GM18951 (cell line): ENCODE data around the gene LRP2.

Experiments used
- POLR2A ChIP-seq: IDR thresholded peaks from 4 replicates; pipeline ENCODE4 v1.6.1; 2011; ENCODE audit warnings: mild to moderate bottlenecking; ENCODE audit not compliant: insufficient read length, insufficient read depth; ENCODE audit errors: extremely low read depth
- in situ Hi-C: fragments of 300-500 bp; cut with MboI; formaldehyde crosslinking; loops from one replicate; pipeline ENCODE4 v1.12.0; 2022; ENCODE audit warnings: low sequenced_read_pairs, mixed read lengths, inconsistent platforms; ENCODE audit not compliant: unreplicated experiment

LRP2 gene

DNA sequence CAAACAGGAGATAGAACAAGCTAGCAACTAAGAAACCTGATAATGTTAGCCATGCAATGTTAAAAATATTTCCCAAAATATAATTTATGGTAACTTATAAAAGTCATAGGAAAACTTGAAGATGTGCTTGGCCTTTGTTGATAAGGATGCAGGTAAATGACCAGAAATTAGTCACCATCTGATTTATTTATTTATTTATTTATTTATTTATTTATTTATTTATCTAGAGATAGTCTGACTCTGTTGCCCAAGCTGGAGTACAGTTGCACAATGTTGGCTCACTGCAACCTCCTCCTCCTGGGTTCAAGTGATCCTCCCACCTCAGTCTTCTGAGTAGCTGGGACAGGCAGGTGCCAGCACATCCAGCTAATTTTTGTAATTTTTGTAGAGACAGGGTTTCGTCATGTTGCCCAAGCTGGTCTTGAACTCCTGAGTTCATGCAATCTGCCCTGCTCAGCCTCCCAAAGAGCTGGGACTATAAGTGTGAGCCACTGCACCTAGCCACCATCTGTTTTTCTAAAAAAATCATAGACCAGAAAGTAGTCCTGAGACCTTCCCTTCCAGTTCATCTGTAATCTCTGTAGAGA is 183.4 kb downstream of the LRP2 start:
- in situ Hi-C loops, result no loop called here
- no peak for TF ChIP-seq POLR2A

- TF ChIP-seq POLR2A, result no peak
- in situ Hi-C loops, result no loop called here
Observed at GRCh38 chr2:169178364-169178763, 184.0 kb downstream of the LRP2 start.

DNA sequence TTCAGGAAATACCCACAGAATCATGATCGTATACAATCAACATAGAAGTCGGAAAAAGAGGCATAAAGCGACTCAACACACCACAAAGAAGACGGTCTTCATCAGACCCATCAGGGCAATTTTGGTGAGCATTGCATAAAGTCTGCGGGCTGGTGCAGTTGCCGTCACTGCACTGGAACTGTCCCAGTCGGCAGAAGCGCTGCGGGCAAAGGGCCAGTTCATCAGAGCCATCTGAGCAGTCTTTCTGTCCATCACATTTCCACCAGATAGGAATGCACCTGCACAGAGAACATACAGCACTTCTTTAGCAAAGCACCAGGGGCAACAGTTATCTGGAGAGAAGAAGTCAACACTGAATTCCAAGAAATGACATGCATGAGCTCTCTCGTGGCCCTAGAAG is 187.2 kb downstream of the LRP2 start:
- in situ Hi-C loops, result no loop called here
- no peak for TF ChIP-seq POLR2A

GRCh38 chr2:169173876-169174275 is 188.5 kb downstream of the LRP2 start:
- in situ Hi-C loops, result no loop called here
- no peak for TF ChIP-seq POLR2A

- in situ Hi-C loops, result no loop called here
- TF ChIP-seq POLR2A, result no peak
Observed at GRCh38 chr2:169172914-169173313, 189.4 kb downstream of the LRP2 start.

DNA sequence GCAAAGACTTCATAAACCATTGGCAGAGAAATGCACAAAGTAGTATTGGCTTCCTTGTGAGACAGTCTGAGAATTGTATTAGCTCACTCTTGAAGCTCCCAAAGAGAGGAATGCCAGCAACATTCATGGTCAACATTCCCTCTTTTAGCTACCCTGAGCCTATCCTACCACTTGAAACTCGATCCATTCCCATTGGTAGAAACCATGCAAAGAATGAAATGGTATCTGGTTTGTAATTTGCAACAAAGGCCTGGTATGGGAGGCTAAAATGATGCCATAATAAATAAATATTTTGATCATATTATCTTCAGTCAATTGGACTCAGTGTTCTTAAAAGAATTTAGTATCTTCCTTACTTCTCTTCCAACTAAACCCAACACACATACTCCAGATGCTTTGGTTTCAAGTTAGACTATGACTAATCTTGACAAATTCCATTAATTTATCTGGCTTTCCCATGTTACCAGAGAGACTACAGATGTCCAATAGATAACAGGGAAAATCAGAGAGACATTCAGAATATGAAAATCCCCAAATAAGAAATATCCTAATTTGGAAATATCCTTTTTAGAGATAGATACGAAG is 190.1 kb downstream of the LRP2 start:
- in situ Hi-C loops, result no loop called here
- no peak for TF ChIP-seq POLR2A

DNA sequence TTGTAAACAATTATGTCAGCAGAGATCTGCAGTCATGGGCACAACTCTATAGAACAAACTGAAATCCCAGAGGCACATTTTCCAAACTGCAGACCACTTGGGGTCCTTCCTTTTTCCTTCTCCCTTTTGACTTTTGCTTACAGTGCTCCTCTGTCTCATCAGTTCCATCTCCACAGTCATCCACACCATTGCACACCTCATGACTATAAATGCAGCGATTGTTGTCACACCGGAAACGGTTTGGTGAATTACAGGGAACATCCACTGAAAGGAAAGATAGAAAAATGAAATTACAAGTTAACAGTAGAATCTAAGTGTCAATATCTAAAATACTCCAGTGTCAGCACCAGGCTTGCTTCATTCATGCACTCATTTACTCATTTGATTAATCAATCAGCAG is 196.5 kb downstream of the LRP2 start:
- no peak for TF ChIP-seq POLR2A
- in situ Hi-C loops, result no loop called here

GRCh38 chr2:169164311-169164710 is 198.0 kb downstream of the LRP2 start:
- in situ Hi-C loops, result no loop called here
- TF ChIP-seq POLR2A, result no peak

DNA sequence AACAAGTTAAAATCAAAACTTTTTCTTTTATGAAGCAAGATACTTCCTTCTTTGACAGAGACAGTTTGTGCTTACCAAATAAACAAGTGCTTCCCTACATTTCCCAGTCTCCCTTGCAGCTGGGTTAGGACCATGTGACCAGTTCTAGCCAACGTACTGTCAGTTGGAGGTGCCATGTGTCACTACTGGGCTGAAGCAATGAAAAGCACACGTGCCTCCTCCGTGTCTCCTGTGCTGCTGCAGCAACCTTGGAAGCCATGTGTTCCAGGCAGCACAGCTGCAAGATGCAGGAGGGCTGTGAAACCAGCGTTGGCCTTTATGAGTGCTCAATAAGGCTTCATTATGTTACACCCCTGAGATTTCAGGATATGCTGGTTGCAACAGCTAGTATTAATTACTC is 199.7 kb downstream of the LRP2 start:
- no peak for TF ChIP-seq POLR2A
- in situ Hi-C loops, result no loop called here

- TF ChIP-seq POLR2A, result no peak
Observed at GRCh38 chr2:169160926-169161481, 201.3 kb downstream of the LRP2 start.

DNA sequence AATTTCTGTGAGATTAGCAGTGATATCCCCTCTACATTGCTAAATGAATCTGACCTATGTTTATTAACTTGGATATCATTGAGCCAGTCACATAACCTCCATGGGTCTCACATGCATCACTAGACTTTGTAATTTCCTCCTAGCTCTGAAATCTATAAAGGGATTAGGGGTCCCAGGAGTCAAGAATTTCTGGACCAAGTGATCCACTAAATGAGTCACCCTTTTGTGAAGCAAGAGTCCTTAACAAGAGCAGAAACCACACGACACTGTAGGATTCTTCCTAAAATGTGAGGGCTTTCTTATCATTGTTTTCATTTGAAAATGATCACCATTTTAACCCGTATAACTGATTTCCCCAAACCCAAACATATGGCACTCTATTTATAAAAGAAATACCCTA is 202.6 kb downstream of the LRP2 start:
- in situ Hi-C loops, result no loop called here
- no peak for TF ChIP-seq POLR2A

More at GRCh38 chr2:169160926-169161481, 201.3 kb downstream of the LRP2 start:
- in situ Hi-C loops, result no loop called here

DNA sequence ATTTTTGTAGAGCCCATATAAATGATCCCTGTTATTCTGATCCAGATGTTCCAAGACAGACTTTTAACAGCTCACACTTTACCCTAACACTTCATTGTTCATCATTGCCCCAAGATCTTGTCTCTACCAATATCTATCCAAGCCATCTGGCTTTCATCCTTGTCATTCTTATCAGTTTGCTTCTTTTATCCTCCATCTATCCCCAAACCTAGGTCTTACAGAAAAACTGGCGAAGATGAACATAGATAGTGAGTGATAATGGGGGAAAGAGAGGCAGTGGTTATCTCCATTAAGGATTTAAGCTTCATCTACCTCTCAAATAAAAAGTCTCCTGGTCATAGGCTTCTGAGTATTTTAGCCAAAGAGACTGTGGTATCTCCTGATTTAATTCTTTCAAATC is 203.5 kb downstream of the LRP2 start:
- TF ChIP-seq POLR2A, result no peak
- in situ Hi-C loops, result no loop called here

DNA sequence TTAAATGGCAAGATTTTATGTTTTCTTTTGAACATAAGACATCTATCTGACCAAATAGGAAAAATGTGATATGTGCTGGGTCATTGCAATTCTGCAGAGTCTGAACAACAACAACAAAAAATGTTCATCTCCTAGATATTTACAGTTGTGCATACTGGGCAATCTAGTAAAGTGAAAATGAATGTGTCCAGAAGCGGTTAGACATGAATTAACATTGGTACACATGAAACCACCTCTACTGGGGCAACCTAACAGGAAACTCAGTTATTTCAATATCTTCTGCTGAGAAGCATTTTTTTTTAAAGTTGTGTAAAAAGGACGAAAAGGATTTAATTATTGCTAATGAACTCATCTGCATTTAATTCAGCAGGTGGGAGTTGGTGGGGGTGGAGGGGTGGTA is 216.1 kb downstream of the LRP2 start:
- in situ Hi-C loops, result no loop called here
- no peak for TF ChIP-seq POLR2A

- TF ChIP-seq POLR2A, result no peak
- in situ Hi-C loops, result no loop called here
Observed at GRCh38 chr2:169143998-169144397, 218.3 kb downstream of the LRP2 start.
